ENCODE measurements around the gene KIFAP3.
A peak's percentile ranks its signal among the peaks of the same experiment; 100 is the strongest.

The KIFAP3 gene

DNA sequence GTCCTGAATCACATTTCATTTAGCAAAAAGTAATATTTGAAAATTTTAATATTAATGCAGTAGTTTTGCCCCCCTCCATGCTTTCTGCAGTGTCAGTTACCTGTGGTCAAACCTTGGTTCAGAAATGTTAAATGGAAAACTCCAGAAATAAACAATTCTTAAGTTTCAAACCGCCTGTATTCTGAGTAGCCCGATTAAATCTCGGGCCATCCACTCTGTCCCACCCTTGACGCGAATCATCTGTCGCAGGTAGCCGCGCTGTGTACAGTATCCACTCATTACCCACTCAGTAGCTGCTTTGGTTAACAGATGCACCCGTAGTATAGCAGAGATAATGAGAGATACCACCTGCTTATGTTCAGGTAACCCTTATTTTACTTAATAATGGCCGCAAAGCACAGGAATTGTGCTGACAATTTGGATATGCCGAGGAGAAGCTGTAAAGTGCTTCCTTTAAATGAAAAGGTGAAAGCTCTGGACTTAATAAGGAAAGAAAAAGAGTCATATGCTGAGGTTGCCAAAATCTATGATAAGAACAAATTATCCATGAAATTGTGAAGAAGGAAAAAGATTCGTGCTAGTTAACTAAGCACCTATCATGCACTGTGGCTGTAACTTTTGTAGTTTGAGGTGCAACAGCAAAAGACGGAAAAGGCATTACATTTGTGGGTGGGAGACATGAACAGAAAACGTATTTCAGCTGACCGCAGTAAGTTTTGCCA lies 179.9 kb downstream of the KIFAP3 start:
- Histone ChIP-seq H3K9me3 (ENCODE audit: severe bottlenecking) (no peaks in the 10 kb centered on the region), H3K27ac (peak overlapping the region; percentile 99), H3K27me3 (ENCODE audit: insufficient read depth, low read depth, severe bottlenecking) (no peaks in the 10 kb centered on the region), H3K4me3 (ENCODE audit: low read depth, low read length) (peak overlapping the region; percentile 68), H3K36me3 (no peaks in the 10 kb centered on the region)
- DNase-seq = no peak
- TF ChIP-seq, protein P1, sequence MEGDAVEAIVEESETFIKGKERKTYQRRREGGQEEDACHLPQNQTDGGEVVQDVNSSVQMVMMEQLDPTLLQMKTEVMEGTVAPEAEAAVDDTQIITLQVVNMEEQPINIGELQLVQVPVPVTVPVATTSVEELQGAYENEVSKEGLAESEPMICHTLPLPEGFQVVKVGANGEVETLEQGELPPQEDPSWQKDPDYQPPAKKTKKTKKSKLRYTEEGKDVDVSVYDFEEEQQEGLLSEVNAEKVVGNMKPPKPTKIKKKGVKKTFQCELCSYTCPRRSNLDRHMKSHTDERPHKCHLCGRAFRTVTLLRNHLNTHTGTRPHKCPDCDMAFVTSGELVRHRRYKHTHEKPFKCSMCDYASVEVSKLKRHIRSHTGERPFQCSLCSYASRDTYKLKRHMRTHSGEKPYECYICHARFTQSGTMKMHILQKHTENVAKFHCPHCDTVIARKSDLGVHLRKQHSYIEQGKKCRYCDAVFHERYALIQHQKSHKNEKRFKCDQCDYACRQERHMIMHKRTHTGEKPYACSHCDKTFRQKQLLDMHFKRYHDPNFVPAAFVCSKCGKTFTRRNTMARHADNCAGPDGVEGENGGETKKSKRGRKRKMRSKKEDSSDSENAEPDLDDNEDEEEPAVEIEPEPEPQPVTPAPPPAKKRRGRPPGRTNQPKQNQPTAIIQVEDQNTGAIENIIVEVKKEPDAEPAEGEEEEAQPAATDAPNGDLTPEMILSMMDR (IDR thresholded peaks at IDR 0.05; ENCODE audit: low read depth, low read length) = no peak

DNA sequence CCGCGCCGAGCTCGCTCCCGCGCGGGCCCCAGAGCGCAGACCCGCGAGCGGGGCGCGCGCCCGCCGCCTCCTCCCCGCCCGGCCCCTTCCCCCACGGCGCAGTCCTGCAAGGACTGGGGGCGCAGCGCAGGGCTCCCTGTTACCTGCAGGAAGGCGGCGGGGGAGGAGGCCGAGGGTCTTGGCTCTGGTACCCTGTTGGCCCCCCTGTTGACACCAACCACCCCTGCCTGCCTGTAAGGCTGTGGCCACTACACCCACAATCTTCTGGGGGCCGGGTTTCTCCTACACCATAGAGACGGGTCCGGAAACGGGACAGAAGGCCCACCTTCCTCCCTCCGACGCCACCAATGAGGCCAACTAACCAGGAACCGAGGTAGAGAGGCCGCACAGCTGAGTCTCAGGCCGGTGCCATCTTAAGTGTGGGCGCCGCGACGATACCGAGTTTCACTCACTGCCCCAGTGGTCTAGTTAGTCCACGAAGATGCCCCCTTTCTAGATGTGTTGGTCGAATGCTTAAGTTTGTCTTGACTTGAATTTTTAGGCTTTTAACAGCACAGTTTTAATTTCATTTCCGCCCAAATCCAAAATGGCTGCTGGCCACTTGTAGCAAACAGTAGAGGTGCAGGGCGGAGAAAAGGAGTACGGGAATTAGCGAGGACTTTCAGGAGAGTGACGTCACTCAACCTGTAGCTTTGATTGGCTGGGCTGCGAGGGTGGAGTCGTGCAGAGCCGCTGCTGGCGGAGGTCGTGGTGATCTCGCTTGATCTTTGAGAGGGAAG lies 180.7 kb downstream of the KIFAP3 start, which contains the start of gene SCYL3:
TSS of gene SCYL3 (minus strand) at position 252 of the 779 bp plus-strand sequence. CDS start 5,056 bp downstream, outside the sequence.
- Histone ChIP-seq H3K9me3 (ENCODE audit: severe bottlenecking) (no peaks in the 10 kb centered on the region), H3K4me3 (ENCODE audit: low read depth, low read length) (peak within 1 kb of the TSS; percentile 68), H3K27me3 (ENCODE audit: insufficient read depth, low read depth, severe bottlenecking) (no peaks in the 10 kb centered on the region), H3K27ac (peak within 1 kb of the TSS; percentile 99), H3K36me3 (no peaks in the 10 kb centered on the region)
- TF ChIP-seq, protein P1 (IDR thresholded peaks at IDR 0.05; ENCODE audit: low read depth, low read length) = no peak
- peak; percentile 86 for DNase-seq

DNA sequence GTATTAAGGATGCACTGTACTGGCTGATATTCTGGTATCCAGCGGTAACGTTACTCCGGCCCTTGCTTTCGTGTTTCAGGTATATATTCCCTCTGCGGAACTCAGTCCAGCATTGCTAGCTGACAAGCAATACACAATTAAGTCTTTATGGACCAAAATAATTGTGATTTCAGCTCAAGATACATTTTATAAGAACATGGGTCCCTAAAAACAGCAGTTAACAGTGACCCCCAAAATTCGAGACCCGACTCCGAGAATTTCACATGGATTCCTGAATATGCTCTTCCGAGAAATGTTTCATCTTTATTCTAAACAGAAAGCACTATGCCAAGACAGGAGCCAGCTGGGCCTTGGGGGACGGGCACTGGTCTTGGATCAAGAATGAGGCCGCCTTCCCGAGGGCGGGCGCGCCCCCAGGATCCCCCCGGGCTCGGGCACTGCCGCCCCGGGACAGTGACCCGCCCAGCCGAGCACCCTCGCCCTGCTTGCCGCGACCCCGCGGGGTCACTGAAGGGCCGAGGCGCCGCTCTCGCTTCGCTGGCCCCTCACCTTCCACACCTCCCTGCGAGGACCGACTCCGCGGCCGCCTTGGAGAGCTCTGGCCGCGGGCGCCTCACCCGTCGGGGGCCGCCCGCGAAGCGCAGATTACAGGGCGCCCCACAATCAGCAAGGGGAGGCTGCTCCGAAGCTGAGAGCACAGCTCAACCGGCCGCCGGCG lies 181.4 kb downstream of the KIFAP3 start:
- TF ChIP-seq, protein P1 (IDR thresholded peaks at IDR 0.05; ENCODE audit: low read depth, low read length) = no peak
- Histone ChIP-seq H3K9me3 (ENCODE audit: severe bottlenecking) (no peaks in the 10 kb centered on the region), H3K36me3 (no peaks in the 10 kb centered on the region), H3K27ac (peak overlapping the region; percentile 99), H3K4me3 (ENCODE audit: low read depth, low read length) (peak overlapping the region; percentile 68), H3K27me3 (ENCODE audit: insufficient read depth, low read depth, severe bottlenecking) (no peaks in the 10 kb centered on the region)
- no peak for DNase-seq

DNA sequence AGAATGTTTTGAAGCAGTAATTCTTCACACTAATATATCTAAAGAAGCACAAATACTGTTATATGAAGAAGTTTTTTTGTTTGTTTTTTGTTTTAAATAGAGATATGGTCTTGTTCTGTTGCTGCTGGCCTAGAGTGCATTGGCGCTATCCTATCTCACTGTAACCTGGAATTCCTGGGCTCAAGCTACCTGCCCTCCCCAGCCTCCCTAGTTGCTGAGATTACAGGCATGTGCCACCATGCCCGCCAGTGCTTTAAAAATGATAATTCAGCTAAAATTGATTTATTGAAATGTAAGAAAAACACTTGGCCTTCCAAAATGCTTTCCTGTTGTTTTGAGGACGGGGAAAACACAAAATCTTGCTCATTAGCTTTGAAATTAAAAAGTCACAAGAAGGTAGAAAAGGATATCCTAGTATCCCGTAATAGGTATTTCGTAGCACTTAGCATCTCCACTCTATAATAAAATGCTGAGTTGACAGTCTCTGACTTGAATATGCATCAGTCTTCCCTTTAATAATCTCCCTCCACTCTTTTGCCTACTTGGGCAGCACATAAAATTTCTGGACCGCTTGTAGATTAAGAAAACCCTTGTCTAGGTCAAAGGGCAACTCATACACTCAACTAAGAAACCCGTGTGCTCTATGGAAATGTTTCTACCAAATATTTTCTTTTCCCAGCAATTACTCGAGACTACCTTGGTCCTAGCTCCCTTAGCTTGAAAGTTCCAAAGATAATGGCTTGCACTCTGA lies 182.1 kb downstream of the KIFAP3 start:
- Histone ChIP-seq H3K4me3 (ENCODE audit: low read depth, low read length) (peak overlapping the region; percentile 68), H3K36me3 (no peaks in the 10 kb centered on the region), H3K27ac (no peak overlapping the region), H3K9me3 (ENCODE audit: severe bottlenecking) (no peaks in the 10 kb centered on the region), H3K27me3 (ENCODE audit: insufficient read depth, low read depth, severe bottlenecking) (no peaks in the 10 kb centered on the region)
- TF ChIP-seq, protein P1 (IDR thresholded peaks at IDR 0.05; ENCODE audit: low read depth, low read length) = no peak
- DNase-seq = no peak

DNA sequence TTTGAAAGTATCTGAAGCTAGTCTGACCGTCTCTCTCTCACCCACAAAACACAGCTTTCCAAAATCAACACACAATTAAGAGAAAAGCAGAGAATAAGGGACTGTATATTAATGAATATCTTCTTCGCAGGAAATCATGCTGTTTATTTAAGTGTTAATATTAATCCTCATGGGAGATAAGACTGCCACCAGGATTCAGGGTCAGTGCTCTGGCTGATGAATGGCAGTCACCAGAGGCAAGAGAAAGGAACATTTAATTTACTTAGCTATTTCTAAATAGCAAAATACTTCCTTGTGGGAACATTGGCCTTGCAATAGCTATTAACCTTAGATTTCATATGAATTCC lies 183.0 kb downstream of the KIFAP3 start:
- no peak for DNase-seq
- no peak overlapping the region for H3K27ac ChIP-seq

More for the DNA sequence above, 183.0 kb downstream of the KIFAP3 start:
- Histone ChIP-seq H3K27me3 (ENCODE audit: insufficient read depth, low read depth, severe bottlenecking) (no peaks in the 10 kb centered on the region), H3K9me3 (ENCODE audit: severe bottlenecking) (no peaks in the 10 kb centered on the region), H3K36me3 (no peaks in the 10 kb centered on the region), H3K4me3 (ENCODE audit: low read depth, low read length) (no peak overlapping the region)
- TF ChIP-seq, protein P1 (IDR thresholded peaks at IDR 0.05; ENCODE audit: low read depth, low read length) = no peak
